Urinary bladder (tissue), 4 donors: ENCODE measurements around the gene LIN7C. TPM values are rescaled to one million over a fixed set of nuclear protein-coding genes. Genes with fewer than 3 reads are reported as not detected.
"Not testable (repeated sequence)": the region's sequence is repeated elsewhere in the genome, so short reads cannot be mapped to it uniquely, and the experiment has no call there.

Source experiments
- DNase-seq: peaks from one replicate; pipeline ENCODE4 v3.0.0-alpha.2; 2015; ENCODE audit errors: extremely low spot score
- H3K27ac ChIP-seq: one replicate; pipeline ENCODE4 v1.5.1; 2013; ENCODE audit warnings: low read depth, mild to moderate bottlenecking, moderate library complexity
- H3K36me3 ChIP-seq: one replicate; pipeline ENCODE4 v1.6.1; 2013; ENCODE audit warnings: mild to moderate bottlenecking, moderate library complexity; ENCODE audit not compliant: insufficient read depth
- H3K4me1 ChIP-seq: one replicate; pipeline ENCODE4 v1.6.1; 2013; ENCODE audit warnings: mild to moderate bottlenecking, moderate library complexity; ENCODE audit not compliant: insufficient read depth
- H3K4me3 ChIP-seq: one replicate; pipeline ENCODE4 v1.5.1; 2013; ENCODE audit warnings: low read depth, low read length
- WGBS: extraction: QIAGEN DNeasy Blood & Tissue Kit; methylation state at CpG from one replicate; pipeline ENCODE4 v1.1.7; 2013; 5-methylcytosine and 5-hydroxymethylcytosine counted together
- polyA plus RNA-seq: library from polyadenylated mRNA; stranded (reverse); fragments of 200-250 nt; gene quantifications from one replicate; pipeline ENCODE4 v1.2.3, GENCODE V29; 2013
- total RNA-seq: library from RNA; depleted of rRNA; stranded (reverse); fragments of >200 nt; gene quantifications from one replicate; pipeline ENCODE4 v1.2.3, GENCODE V29; 2014
- donor health status: healthy with polysubstance abuse.
- donor health status: healthy.

The LIN7C gene
- total and polyA plus RNA-seq, 2 donors = 6.8 to 93.1 TPM

DNA sequence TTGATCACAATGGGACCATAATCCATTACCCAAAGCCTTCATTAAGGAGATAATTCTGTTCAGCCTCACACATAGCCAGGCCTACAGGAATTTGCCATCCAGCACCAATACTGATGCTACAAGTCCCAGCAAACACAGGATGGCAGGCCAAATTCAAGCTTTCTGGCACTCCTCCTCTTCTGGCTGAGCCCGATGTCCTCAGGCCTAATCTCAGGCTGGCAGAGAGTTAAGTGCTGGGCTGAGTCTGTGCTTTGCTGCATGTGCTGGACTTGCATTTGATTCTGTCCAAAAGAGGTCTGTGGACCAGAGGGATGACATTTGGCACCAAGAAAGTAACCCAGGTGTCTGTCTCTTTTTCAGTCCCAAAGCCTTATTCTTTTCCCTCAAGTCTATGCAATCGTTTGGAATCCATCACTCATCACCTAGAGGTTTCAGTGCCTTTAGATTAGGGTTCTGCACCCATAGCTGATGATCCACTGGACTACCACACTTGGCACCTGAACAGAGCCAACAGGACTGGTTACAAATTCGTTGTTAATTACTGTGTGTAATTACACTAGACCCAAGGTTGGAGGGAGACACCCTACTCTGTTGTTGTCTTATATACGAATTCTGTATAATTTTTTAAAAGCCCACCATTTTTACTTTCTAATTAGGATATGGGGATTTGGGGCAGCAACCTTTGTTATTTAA is 19.4 kb upstream of the LIN7C start:
- WGBS = 72% methylated on average over 4 of the region's 4 CpGs
- DNase-seq = no peak
- Histone ChIP-seq H3K36me3 (no peaks in the 10 kb centered on the region), H3K4me1 (no peaks in the 10 kb centered on the region), H3K4me3 (no peak overlapping the region), H3K27ac (no peak overlapping the region)

DNA sequence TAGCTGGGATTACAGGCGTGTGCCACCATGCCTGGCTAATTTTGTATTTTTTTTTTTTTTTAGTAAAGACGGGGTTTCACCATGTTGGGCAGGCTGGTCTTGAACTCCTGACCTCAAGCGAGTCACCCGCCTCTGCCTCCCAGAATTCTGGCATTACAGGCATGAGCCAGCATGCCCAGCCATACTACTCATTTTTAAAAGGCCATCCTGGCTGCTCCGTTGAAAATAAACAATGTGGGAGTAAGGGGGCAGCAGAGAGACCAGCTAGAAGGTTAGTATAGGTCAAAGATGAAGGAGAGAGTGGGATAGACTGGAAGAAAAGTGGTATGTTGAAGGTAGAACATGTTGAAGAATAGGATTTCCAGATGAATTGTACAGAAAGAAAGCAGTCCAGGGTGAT is 17.6 kb upstream of the LIN7C start:
- H3K36me3 ChIP-seq = no peaks in the 10 kb centered on the region
- no peaks in the 10 kb centered on the region for H3K4me1 ChIP-seq
- no peak overlapping the region for H3K27ac ChIP-seq
- no peak for DNase-seq
- WGBS = 64% methylated on average over 5 of the region's 5 CpGs
- no peak overlapping the region for H3K4me3 ChIP-seq

DNA sequence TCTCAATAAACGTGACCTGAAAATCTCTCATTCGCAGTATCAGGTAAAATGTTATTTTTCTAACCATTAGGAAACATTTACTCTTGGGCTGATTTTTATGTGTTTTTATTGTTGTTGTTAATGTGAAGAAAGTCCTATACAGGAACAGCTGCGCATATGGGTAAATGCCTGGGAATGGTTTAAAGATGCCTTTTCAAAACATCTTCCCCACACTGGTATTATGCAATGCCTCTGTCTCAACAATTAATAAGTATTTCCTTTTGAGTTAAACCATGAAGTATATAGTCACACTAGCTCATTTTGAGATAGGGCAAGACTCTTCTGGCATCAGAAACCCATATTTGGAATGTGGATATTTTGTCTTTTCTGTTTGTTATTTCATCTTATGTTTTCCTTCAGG is 13.7 kb upstream of the LIN7C start:
- Histone ChIP-seq H3K27ac (no peak overlapping the region), H3K36me3 (no peaks in the 10 kb centered on the region), H3K4me1 (no peaks in the 10 kb centered on the region), H3K4me3 (no peak overlapping the region)
- WGBS = 91% methylated on average over 3 of the region's 3 CpGs
- DNase-seq = no peak

- Histone ChIP-seq H3K4me1 (no peaks in the 10 kb centered on the region), H3K36me3 (no peaks in the 10 kb centered on the region), H3K4me3 (no peak overlapping the region), H3K27ac (no peak overlapping the region)
- no peak for DNase-seq
- 87% methylated on average over 2 of the region's 2 CpGs for WGBS
Observed at GRCh38 chr11:27518518-27518917, 11.9 kb upstream of the LIN7C start.

GRCh38 chr11:27517490-27517889 is 10.9 kb upstream of the LIN7C start:
- not testable (repeated sequence) for DNase-seq, H3K36me3 ChIP-seq
- 89% methylated on average over 1 of the region's 1 CpG for WGBS

DNA sequence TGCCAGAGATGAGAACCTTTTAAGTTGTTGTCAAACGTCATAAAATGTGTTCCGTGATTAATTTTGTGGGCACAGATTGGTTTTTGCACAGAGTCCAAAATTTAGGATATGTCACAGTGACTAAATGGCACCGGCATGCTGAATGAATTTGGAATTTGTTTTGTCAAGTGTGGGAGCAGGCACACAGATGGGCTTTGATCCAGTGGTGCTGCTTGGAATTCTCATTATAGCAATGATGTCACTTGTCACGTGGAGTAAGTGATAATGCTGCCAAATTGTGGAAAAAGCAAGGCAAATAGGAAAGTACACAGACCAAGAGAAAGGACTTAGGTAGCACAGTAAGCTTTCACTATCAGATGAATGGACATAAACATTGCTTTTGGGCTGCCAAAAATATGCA is 8.0 kb upstream of the LIN7C start:
- Histone ChIP-seq H3K4me3 (no peak overlapping the region), H3K36me3 (no peaks in the 10 kb centered on the region), H3K4me1 (no peaks in the 10 kb centered on the region), H3K27ac (no peak overlapping the region)
- DNase-seq = no peak
- WGBS = 78% methylated on average over 4 of the region's 4 CpGs

More at GRCh38 chr11:27517490-27517889, 10.9 kb upstream of the LIN7C start:
- not testable (repeated sequence) for H3K4me1 ChIP-seq, H3K27ac ChIP-seq, H3K4me3 ChIP-seq

DNA sequence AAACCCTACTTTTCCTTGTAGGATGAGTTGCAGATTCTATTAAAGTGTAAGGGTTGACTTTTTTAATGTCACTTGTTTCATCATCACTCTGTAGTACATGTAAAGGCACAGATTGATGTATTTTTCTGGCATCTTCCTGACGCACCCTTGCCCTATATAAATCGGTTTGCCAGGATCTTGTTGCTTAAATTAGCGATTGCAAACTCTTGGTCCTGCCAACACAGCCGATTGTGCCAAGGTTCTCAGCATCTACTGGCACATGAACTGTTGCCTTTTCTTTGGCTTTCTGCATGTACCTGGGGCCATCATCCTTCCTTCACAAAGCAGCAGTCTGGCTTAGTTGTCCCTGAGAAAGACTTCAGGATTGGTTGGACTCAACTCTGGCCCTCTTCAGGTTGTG is 7.5 kb upstream of the LIN7C start:
- DNase-seq = no peak
- no peak overlapping the region for H3K4me3 ChIP-seq
- no peaks in the 10 kb centered on the region for H3K36me3 ChIP-seq
- 89% methylated on average over 4 of the region's 4 CpGs for WGBS
- no peaks in the 10 kb centered on the region for H3K4me1 ChIP-seq
- no peak overlapping the region for H3K27ac ChIP-seq

DNA sequence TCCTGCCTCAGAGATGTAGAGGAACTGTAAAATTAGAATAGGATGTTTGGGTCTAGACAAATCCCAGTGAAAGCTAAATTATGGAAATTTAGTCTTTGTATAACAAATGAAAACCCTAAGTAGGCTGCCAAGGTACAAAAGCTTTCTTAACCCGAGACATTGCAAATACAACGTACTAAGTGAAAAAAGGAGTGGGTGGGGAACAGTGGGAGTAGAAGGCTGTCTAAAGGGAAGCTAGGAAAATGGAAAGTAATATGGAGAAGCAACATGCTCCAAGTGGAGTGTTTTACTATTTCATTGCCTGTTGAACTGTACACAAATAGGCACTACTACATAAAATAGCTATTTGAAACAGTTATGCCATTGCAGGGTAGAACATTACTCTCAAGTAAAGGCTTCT is 6.8 kb upstream of the LIN7C start:
- 85% methylated on average over 2 of the region's 2 CpGs for WGBS
- no peaks in the 10 kb centered on the region for H3K36me3 ChIP-seq
- H3K4me3 ChIP-seq = no peak overlapping the region
- no peaks in the 10 kb centered on the region for H3K4me1 ChIP-seq
- no peak for DNase-seq
- H3K27ac ChIP-seq = no peak overlapping the region

GRCh38 chr11:27512238-27512637 is 5.7 kb upstream of the LIN7C start:
- Histone ChIP-seq H3K27ac (no peak overlapping the region), H3K4me1 (no peaks in the 10 kb centered on the region), H3K4me3 (no peak overlapping the region), H3K36me3 (no peaks in the 10 kb centered on the region)
- WGBS = 91% methylated on average over 3 of the region's 3 CpGs
- DNase-seq = no peak

GRCh38 chr11:27509908-27510307 is 3.3 kb upstream of the LIN7C start:
- DNase-seq = no peak
- H3K4me1 ChIP-seq = no peaks in the 10 kb centered on the region
- no peaks in the 10 kb centered on the region for H3K36me3 ChIP-seq
- 93% methylated on average over 4 of the region's 4 CpGs for WGBS
- H3K27ac ChIP-seq = no peak overlapping the region
- H3K4me3 ChIP-seq = no peak overlapping the region

DNA sequence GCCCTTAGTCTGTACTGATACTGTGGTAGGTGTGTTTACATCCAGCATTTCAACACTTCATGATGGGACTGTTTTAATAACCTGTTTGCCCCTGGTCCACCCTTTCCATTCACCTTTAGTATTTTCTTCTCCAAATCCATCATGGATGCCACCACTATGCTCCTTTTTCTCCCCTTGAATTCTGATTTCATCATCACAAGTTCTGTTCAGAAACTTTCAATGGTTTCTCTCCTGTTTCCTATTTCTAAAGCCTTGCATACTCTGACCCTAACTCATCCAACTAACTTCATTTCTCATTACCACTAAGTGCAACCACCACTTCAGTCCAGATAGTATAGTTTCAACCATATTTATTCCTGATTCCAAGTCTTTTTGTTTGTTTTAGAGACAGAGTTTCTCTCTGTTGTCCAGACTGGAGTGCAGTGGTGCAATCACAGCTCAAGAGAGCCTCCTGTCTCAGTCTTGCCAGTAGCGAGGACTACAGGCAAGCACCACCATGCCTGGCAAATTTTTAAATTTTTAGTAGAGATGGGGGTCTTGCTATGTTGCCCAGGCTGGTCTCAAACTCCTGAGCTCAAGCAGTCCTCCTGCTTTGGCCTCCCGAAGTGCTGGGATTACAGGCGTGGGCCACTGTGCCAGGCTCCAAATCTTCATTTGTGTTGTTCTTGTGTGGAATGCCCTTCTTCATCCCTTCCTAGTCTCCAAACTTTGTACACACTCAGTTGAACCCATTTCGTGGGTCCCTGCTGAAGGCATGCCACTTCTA is 1.2 kb upstream of the LIN7C start:
- DNase-seq = no peak
- Histone ChIP-seq H3K4me3 (no peak overlapping the region), H3K4me1 (no peaks in the 10 kb centered on the region), H3K36me3 (no peaks in the 10 kb centered on the region), H3K27ac (no peak overlapping the region)
- WGBS = 98% methylated on average over 4 of the region's 4 CpGs

DNA sequence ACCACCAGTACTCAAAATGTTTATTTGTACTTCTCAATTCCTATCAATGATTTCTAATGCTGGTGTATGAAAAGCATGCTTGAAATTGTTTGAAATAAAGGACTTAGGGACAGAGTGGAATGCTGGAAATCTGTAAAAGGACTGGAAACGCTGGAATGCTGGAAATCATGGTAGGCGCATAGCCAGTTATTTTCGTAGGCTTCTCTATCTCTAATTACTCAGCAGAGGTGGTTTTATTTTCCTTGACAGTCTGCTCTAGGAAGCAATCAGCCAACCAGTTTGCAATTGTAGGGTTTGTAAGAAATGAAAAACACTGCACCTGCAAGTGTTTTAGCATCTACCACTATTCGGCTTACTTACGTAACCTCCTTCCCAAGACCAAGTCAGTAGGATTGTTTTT is 788 bp downstream of the LIN7C start:
- DNase-seq = no peak
- 5% methylated on average over 5 of the region's 5 CpGs for WGBS
- H3K4me1 ChIP-seq = no peaks in the 10 kb centered on the region
- no peak overlapping the region for H3K27ac ChIP-seq
- no peaks in the 10 kb centered on the region for H3K36me3 ChIP-seq
- H3K4me3 ChIP-seq = peak overlapping the region; percentile 79

GRCh38 chr11:27504205-27504604 is 2.4 kb downstream of the LIN7C start:
- Histone ChIP-seq H3K36me3 (no peaks in the 10 kb centered on the region), H3K27ac (no peak overlapping the region), H3K4me3 (no peak overlapping the region), H3K4me1 (no peaks in the 10 kb centered on the region)
- WGBS = 64% methylated on average over 2 of the region's 2 CpGs
- DNase-seq = no peak

GRCh38 chr11:27501100-27501499 is 5.5 kb downstream of the LIN7C start:
- H3K4me1 ChIP-seq = no peaks in the 10 kb centered on the region

More at GRCh38 chr11:27501100-27501499, 5.5 kb downstream of the LIN7C start:
- Histone ChIP-seq H3K36me3 (no peaks in the 10 kb centered on the region), H3K4me3 (no peak overlapping the region), H3K27ac (no peak overlapping the region)
- no peak for DNase-seq
